ENCODE results near the gene SIMC1.
"Not testable (repeated sequence)": the region's sequence is repeated elsewhere in the genome, so short reads cannot be mapped to it uniquely, and the experiment has no call there.

- not testable (repeated sequence) for TF ChIP-seq CTCF (IDR thresholded peaks at IDR 0.05); POLR2AphosphoS5 (IDR thresholded peaks at IDR 0.05; ENCODE audit: low read depth, low read length); SIN3A (IDR thresholded peaks at IDR 0.05; ENCODE audit: borderline replicate concordance, insufficient read depth, low read depth, low read length)
- TF ChIP-seq, protein P1, sequence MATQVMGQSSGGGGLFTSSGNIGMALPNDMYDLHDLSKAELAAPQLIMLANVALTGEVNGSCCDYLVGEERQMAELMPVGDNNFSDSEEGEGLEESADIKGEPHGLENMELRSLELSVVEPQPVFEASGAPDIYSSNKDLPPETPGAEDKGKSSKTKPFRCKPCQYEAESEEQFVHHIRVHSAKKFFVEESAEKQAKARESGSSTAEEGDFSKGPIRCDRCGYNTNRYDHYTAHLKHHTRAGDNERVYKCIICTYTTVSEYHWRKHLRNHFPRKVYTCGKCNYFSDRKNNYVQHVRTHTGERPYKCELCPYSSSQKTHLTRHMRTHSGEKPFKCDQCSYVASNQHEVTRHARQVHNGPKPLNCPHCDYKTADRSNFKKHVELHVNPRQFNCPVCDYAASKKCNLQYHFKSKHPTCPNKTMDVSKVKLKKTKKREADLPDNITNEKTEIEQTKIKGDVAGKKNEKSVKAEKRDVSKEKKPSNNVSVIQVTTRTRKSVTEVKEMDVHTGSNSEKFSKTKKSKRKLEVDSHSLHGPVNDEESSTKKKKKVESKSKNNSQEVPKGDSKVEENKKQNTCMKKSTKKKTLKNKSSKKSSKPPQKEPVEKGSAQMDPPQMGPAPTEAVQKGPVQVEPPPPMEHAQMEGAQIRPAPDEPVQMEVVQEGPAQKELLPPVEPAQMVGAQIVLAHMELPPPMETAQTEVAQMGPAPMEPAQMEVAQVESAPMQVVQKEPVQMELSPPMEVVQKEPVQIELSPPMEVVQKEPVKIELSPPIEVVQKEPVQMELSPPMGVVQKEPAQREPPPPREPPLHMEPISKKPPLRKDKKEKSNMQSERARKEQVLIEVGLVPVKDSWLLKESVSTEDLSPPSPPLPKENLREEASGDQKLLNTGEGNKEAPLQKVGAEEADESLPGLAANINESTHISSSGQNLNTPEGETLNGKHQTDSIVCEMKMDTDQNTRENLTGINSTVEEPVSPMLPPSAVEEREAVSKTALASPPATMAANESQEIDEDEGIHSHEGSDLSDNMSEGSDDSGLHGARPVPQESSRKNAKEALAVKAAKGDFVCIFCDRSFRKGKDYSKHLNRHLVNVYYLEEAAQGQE (IDR thresholded peaks at IDR 0.05; ENCODE audit: insufficient read depth in 1 of 2, low read depth in 2 of 2, low read length in 1 of 2), result not testable (repeated sequence)
Observed at GRCh38 chr5:176238645-176239283, 540 bp downstream of the SIMC1 start.

Measured in Panc1 (cell line).